Hepatocyte (in vitro differentiated cells): ENCODE data around the gene ZMAT3. TPM values are rescaled to one million over a fixed set of nuclear protein-coding genes. Genes with fewer than 3 reads are reported as not detected.
"Not testable (repeated sequence)": the region's sequence is repeated elsewhere in the genome, so short reads cannot be mapped to it uniquely, and the experiment has no call there.

Experiments used
- DNase-seq: peaks from one replicate; pipeline ENCODE4 v3.0.0-alpha.2; 2016; ENCODE audit warnings: low spot score
- H2AFZ ChIP-seq: fragments of 200-600 bp; sonication (generic); 2 replicates; pipeline ENCODE4 v1.6.0; 2016; ENCODE audit warnings: antibody characterized with exemption, mild to moderate bottlenecking
- H3K27ac ChIP-seq: fragments of 200-600 bp; sonication (generic); 2 replicates; pipeline ENCODE4 v1.5.1; 2016; ENCODE audit warnings: mild to moderate bottlenecking
- H3K27me3 ChIP-seq: fragments of 200-600 bp; sonication (generic); 2 replicates; pipeline ENCODE4 v1.6.1; 2016
- H3K36me3 ChIP-seq: fragments of 200-600 bp; sonication (generic); replicated peaks from 2 replicates; pipeline ENCODE4 v1.5.1; 2016; ENCODE audit warnings: low read depth; ENCODE audit not compliant: insufficient read depth
- H3K4me1 ChIP-seq: fragments of 200-600 bp; sonication (generic); 2 replicates; pipeline ENCODE4 v1.5.1; 2016; ENCODE audit warnings: mild to moderate bottlenecking, moderate library complexity; ENCODE audit not compliant: insufficient read depth
- H3K4me2 ChIP-seq: fragments of 200-600 bp; sonication (generic); 2 replicates; pipeline ENCODE4 v1.6.0; 2016
- H3K4me3 ChIP-seq: fragments of 200-600 bp; sonication (generic); 2 replicates; pipeline ENCODE4 v1.5.1; 2016; ENCODE audit warnings: mild to moderate bottlenecking
- H3K79me2 ChIP-seq: fragments of 200-600 bp; sonication (generic); 2 replicates; pipeline ENCODE4 v1.6.0; 2017; ENCODE audit warnings: mild to moderate bottlenecking
- H3K9me2 ChIP-seq: fragments of 200-600 bp; sonication (generic); replicated peaks from 2 replicates; pipeline ENCODE4 v1.6.0; 2017; ENCODE audit warnings: mild to moderate bottlenecking; ENCODE audit not compliant: insufficient read depth
- H3K9me3 ChIP-seq: fragments of 200-600 bp; sonication (generic); 2 replicates; pipeline ENCODE4 v1.5.1; 2016; ENCODE audit warnings: low read depth, mild to moderate bottlenecking
- H4K20me1 ChIP-seq: fragments of 200-600 bp; sonication (generic); 2 replicates; pipeline ENCODE4 v1.6.0; 2016; ENCODE audit warnings: mild to moderate bottlenecking; ENCODE audit not compliant: insufficient read depth, poor library complexity, severe bottlenecking
- CTCF ChIP-seq: fragments of 200-600 bp; sonication (generic); IDR thresholded peaks from 2 replicates; pipeline ENCODE4 v1.5.1; 2016; ENCODE audit warnings: antibody characterized with exemption, mild to moderate bottlenecking; ENCODE audit not compliant: poor library complexity
- EZH2 ChIP-seq: fragments of 200-600 bp; sonication (generic); IDR thresholded peaks from 2 replicates; pipeline ENCODE4 v1.6.1; 2016; ENCODE audit warnings: antibody characterized with exemption, mild to moderate bottlenecking, borderline replicate concordance
- EZH2phosphoT487 ChIP-seq: fragments of 200-600 bp; sonication (generic); IDR thresholded peaks from one replicate; pipeline ENCODE4 v1.6.1; 2018; ENCODE audit warnings: antibody characterized with exemption, mild to moderate bottlenecking, low read depth, moderate library complexity; ENCODE audit not compliant: unreplicated experiment, severe bottlenecking
- WGBS: methylation state at CpG from one replicate; pipeline ENCODE4 v1.1.6; 2016; ENCODE audit warnings: low lambda C conversion rate; ENCODE audit errors: missing lambda C conversion rate; 5-methylcytosine and 5-hydroxymethylcytosine counted together
- polyA plus RNA-seq: library from polyadenylated mRNA; unstranded; fragments of >200 nt; fragmentation: Nextera tagmentation; extraction: Ambion mirVana; gene quantifications from 2 replicates; pipeline ENCODE4 v1.2.1, GENCODE V29; 2016
- total RNA-seq: library from RNA; depleted of rRNA; stranded (reverse); fragments of >200 nt; gene quantifications from 2 replicates; pipeline ENCODE4 v1.2.3, GENCODE V29; 2014

ZMAT3 gene
- total and polyA plus RNA-seq, 2 experiments from 2014 or later: 17.9 to 24.0 TPM

- no peak overlapping the region for H3K4me3 ChIP-seq
- no peaks in the 10 kb centered on the region for H3K27me3 ChIP-seq
- no peaks in the 10 kb centered on the region for H3K9me2 ChIP-seq
- no peak overlapping the region for H2AFZ ChIP-seq
- no peak overlapping the region for H3K4me2 ChIP-seq
- peaks cover 67% of the 10 kb centered on the region for H3K79me2 ChIP-seq
- DNase-seq: no peak
- no peaks in the 10 kb centered on the region for H3K36me3 ChIP-seq
- no peaks in the 10 kb centered on the region for H4K20me1 ChIP-seq
- no peak overlapping the region for H3K27ac ChIP-seq
- whole genome bisulfite sequencing: 80% methylated on average over 1 of the region's 1 CpG
- no peaks in the 10 kb centered on the region for H3K4me1 ChIP-seq
- TF ChIP-seq EZH2phosphoT487 (no peak), CTCF (no peak)
- H3K9me3 ChIP-seq: no peaks in the 10 kb centered on the region
Measured at GRCh38 chr3:179045719-179046402, 25.7 kb downstream of the ZMAT3 start.

GRCh38 chr3:179038899-179039251 is 32.7 kb downstream of the ZMAT3 start:
- not testable (repeated sequence) for H3K36me3 ChIP-seq, H3K27ac ChIP-seq, H3K9me3 ChIP-seq, H3K27me3 ChIP-seq, H3K4me2 ChIP-seq, H3K4me3 ChIP-seq, H3K4me1 ChIP-seq, H4K20me1 ChIP-seq, DNase-seq, H3K9me2 ChIP-seq, H2AFZ ChIP-seq
- H3K79me2 ChIP-seq: peaks cover 43% of the 10 kb centered on the region
- 68% methylated on average over 4 of the region's 4 CpGs for WGBS

GRCh38 chr3:179038216-179038898 is 33.3 kb downstream of the ZMAT3 start:
- no peak for TF ChIP-seq EZH2
- TF ChIP-seq EZH2phosphoT487: no peak
- no peak for TF ChIP-seq CTCF
- no peaks in the 10 kb centered on the region for H3K9me3 ChIP-seq
- no peaks in the 10 kb centered on the region for H3K27me3 ChIP-seq
- H3K27ac ChIP-seq: no peak overlapping the region
- H3K9me2 ChIP-seq: no peaks in the 10 kb centered on the region
- H3K4me3 ChIP-seq: no peak overlapping the region
- no peak overlapping the region for H3K4me2 ChIP-seq
- no peaks in the 10 kb centered on the region for H3K4me1 ChIP-seq
- no peak for DNase-seq
- no peaks in the 10 kb centered on the region for H3K36me3 ChIP-seq
- peaks cover 44% of the 10 kb centered on the region for H3K79me2 ChIP-seq
- no peaks in the 10 kb centered on the region for H4K20me1 ChIP-seq
- no peak overlapping the region for H2AFZ ChIP-seq
- WGBS: 90% methylated on average over 12 of the region's 12 CpGs

- Histone ChIP-seq H3K27ac (peak overlapping the region; percentile 34), H3K9me2 (no peaks in the 10 kb centered on the region), H2AFZ (no peak overlapping the region), H4K20me1 (no peaks in the 10 kb centered on the region), H3K9me3 (no peaks in the 10 kb centered on the region), H3K4me1 (no peaks in the 10 kb centered on the region), H3K36me3 (no peaks in the 10 kb centered on the region), H3K79me2 (peaks cover 44% of the 10 kb centered on the region), H3K4me2 (no peak overlapping the region), H3K27me3 (no peaks in the 10 kb centered on the region), H3K4me3 (no peak overlapping the region)
- DNase-seq: peak; percentile 39
- TF ChIP-seq EZH2 (no peak), CTCF (no peak), EZH2phosphoT487 (no peak)
- 84% methylated on average over 10 of the region's 10 CpGs for WGBS
Measured at GRCh38 chr3:179037351-179037750, 34.3 kb downstream of the ZMAT3 start.
